ENCODE data around the gene GPRIN2.
"Not testable (repeated sequence)": the region's sequence is repeated elsewhere in the genome, so short reads cannot be mapped to it uniquely, and the experiment has no call there.

Gene GPRIN2

GRCh38 chr10:46556515-46557318, at the start of gene GPRIN2:
GPRIN2 (minus strand) TSS chr10:46556658; CDS start chr10:46550736, 5,922 bp downstream.
- no peak for DNase-seq (ENCODE audit: low read depth in 3 of 3)

- DNase-seq (ENCODE audit: low read depth in 3 of 3): not testable (repeated sequence)
Measured at GRCh38 chr10:46600516-46600915, 44.1 kb upstream of the GPRIN2 start.

GRCh38 chr10:46597616-46598246, 41.3 kb upstream of the GPRIN2 start:
- DNase-seq (ENCODE audit: low read depth in 3 of 3): not testable (repeated sequence)

GRCh38 chr10:46596570-46596969, 40.1 kb upstream of the GPRIN2 start:
- not testable (repeated sequence) for DNase-seq (ENCODE audit: low read depth in 3 of 3)

- DNase-seq (ENCODE audit: low read depth in 3 of 3): not testable (repeated sequence)
Measured at GRCh38 chr10:46594453-46595063, 38.1 kb upstream of the GPRIN2 start.

- not testable (repeated sequence) for DNase-seq (ENCODE audit: low read depth in 3 of 3)
Measured at GRCh38 chr10:46593307-46593706, 36.8 kb upstream of the GPRIN2 start.

GRCh38 chr10:46591053-46591452, 34.6 kb upstream of the GPRIN2 start:
- DNase-seq (ENCODE audit: low read depth in 3 of 3): not testable (repeated sequence)

GRCh38 chr10:46589589-46589988, 33.1 kb upstream of the GPRIN2 start:
- DNase-seq (ENCODE audit: low read depth in 3 of 3): not testable (repeated sequence)

GRCh38 chr10:46588221-46588620, 31.8 kb upstream of the GPRIN2 start:
- DNase-seq (ENCODE audit: low read depth in 3 of 3): not testable (repeated sequence)

GRCh38 chr10:46587546-46587945, 31.1 kb upstream of the GPRIN2 start:
- DNase-seq (ENCODE audit: low read depth in 3 of 3): not testable (repeated sequence)

- DNase-seq (ENCODE audit: low read depth in 3 of 3): not testable (repeated sequence)
Measured at GRCh38 chr10:46585246-46585645, 28.8 kb upstream of the GPRIN2 start.

- not testable (repeated sequence) for DNase-seq (ENCODE audit: low read depth in 3 of 3)
Measured at GRCh38 chr10:46584196-46584595, 27.7 kb upstream of the GPRIN2 start.

- not testable (repeated sequence) for DNase-seq (ENCODE audit: low read depth in 3 of 3)
Measured at GRCh38 chr10:46582568-46582967, 26.1 kb upstream of the GPRIN2 start.

GRCh38 chr10:46581997-46582396, 25.5 kb upstream of the GPRIN2 start:
- not testable (repeated sequence) for DNase-seq (ENCODE audit: low read depth in 3 of 3)

GRCh38 chr10:46579378-46579777, 22.9 kb upstream of the GPRIN2 start:
- DNase-seq (ENCODE audit: low read depth in 3 of 3): not testable (repeated sequence)

- not testable (repeated sequence) for DNase-seq (ENCODE audit: low read depth in 3 of 3)
Measured at GRCh38 chr10:46578474-46579178, 22.2 kb upstream of the GPRIN2 start, which contains the start of gene SYT15. SYT15 (plus strand) TSS chr10:46579128; CDS start chr10:46579169, 41 bp downstream.

- not testable (repeated sequence) for DNase-seq (ENCODE audit: low read depth in 3 of 3)
Measured at GRCh38 chr10:46577624-46578473, 21.4 kb upstream of the GPRIN2 start.

- not testable (repeated sequence) for DNase-seq (ENCODE audit: low read depth in 3 of 3)
Measured at GRCh38 chr10:46573884-46574283, 17.4 kb upstream of the GPRIN2 start.

GRCh38 chr10:46573314-46573713, 16.9 kb upstream of the GPRIN2 start:
- DNase-seq (ENCODE audit: low read depth in 3 of 3): not testable (repeated sequence)

- not testable (repeated sequence) for DNase-seq (ENCODE audit: low read depth in 3 of 3)
Measured at GRCh38 chr10:46572765-46573164, 16.3 kb upstream of the GPRIN2 start.

- not testable (repeated sequence) for DNase-seq (ENCODE audit: low read depth in 3 of 3)
Measured at GRCh38 chr10:46570655-46571054, 14.2 kb upstream of the GPRIN2 start.
